ENCODE measurements around the gene TADA2A.

DNA sequence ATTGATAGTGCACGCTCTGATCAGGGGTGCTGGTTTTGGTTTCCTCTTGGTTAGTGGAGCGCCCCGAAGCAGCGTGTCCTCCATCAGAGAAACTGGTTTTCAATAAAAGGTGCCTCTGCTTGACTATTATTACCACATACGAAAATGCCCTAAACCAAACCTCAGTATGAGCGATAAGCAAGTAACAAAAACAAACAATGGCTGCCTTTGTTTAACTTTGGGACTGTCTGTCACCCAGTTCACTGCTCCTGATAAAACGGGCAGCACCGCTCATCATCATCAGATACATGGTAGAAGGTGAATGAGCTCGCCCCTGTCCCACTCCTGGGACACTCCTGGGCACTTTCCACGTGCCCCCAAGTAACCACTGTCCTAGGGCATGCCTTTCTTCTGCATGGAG lies 107.0 kb downstream of the TADA2A start:
- TF ChIP-seq HDGF (IDR thresholded peaks at IDR 0.05; ENCODE audit: borderline replicate concordance) (no peak), NFRKB (IDR thresholded peaks at IDR 0.05) (no peak), L3MBTL2 (conservative IDR thresholded peaks at IDR 0.05) (no peak), FOXA1 (IDR thresholded peaks at IDR 0.05) (no peak), TARDBP (IDR thresholded peaks at IDR 0.05) (no peak), BHLHE40 (IDR thresholded peaks at IDR 0.05; ENCODE audit: borderline replicate concordance) (no peak)

Measured in HEK293T (cell line).